ENCODE results near the gene RAP1GAP2.

DNA sequence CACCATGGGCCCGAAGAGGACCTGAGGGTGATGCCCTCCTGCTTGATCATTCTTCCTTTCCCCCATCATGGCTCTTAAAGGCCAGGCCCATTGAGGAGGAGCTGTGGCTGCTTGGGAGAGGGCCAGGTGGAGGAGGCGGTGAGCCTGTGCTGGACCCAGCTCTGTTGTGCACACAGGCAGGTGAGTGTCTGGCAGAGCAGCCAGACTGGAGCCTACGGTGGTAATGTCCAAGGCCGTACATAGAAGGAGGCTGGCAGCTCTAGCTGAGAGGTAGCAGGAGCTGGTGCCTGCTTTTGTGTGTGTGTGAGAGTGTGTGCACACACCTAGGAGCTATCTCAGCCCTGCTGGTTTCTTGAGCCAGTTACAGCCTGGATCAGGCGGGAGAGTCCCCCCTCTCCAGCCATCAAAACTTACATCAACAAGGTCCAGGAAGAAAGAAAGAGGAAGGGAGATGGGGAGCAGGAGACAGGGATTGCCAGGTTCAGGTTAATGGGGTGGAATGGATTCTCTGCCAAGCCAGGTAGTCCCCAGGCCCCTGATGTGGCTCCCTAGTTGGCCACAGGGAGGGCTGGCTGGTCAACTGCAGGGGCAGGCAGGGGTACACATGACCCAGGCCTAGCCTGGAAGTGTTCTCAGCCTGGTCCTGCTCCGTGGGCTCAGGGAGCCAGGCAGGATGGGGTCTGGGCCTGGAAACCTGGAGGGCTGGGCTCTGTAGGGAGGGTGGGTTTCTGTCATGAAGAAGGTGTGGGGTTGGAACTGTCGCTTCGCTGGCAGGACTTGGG lies 107.1 kb downstream of the RAP1GAP2 start:
- TF ChIP-seq POLR2A (IDR thresholded peaks at IDR 0.05) (no peak), CTCF (IDR thresholded peaks at IDR 0.05 in 4 of 5, conservative IDR thresholded peaks at IDR 0.05 in 1 of 5) (no peak)

Data from gastrocnemius medialis (tissue), 4 donors.